ENCODE measurements around the gene PDE9A. TPM values are rescaled to one million over a fixed set of nuclear protein-coding genes. Genes with fewer than 3 reads are reported as not detected.

Gene PDE9A
- total RNA-seq, 6 experiments from 2014 or later, result not detected

- Mint-ChIP-seq H3K27ac (no peak overlapping the region), H3K4me3 (no peak overlapping the region)
- no peak for DNase-seq
Observed at GRCh38 chr21:42744520-42745445, 91.4 kb downstream of the PDE9A start.

GRCh38 chr21:42745511-42746239 is 92.3 kb downstream of the PDE9A start:
- Mint-ChIP-seq H3K27me3 (ENCODE audit: insufficient read depth) (peaks cover 30% of the 10 kb centered on the region), H3K9me3 (no peaks in the 10 kb centered on the region; the same call in 1 of the 2 replicates), H3K4me3 (no peak overlapping the region)

More at GRCh38 chr21:42744520-42745445, 91.4 kb downstream of the PDE9A start:
- TF ChIP-seq CTCF (IDR thresholded peaks at IDR 0.05), result no peak
- Mint-ChIP-seq H3K9me3 (no peaks in the 10 kb centered on the region; the same call in 1 of the 2 replicates), H3K4me1 (ENCODE audit: low read depth) (no peaks in the 10 kb centered on the region), H3K36me3 (ENCODE audit: low read depth) (no peaks in the 10 kb centered on the region), H3K27me3 (ENCODE audit: insufficient read depth) (peaks cover 31% of the 10 kb centered on the region)

GRCh38 chr21:42746240-42746592 is 92.8 kb downstream of the PDE9A start:
- TF ChIP-seq CTCF (IDR thresholded peaks at IDR 0.05), result no peak
- no peaks in the 10 kb centered on the region for H3K36me3 Mint-ChIP-seq (ENCODE audit: low read depth)
- H3K4me3 Mint-ChIP-seq, result no peak overlapping the region
- no peaks in the 10 kb centered on the region for H3K9me3 Mint-ChIP-seq
- peaks cover 29% of the 10 kb centered on the region for H3K27me3 Mint-ChIP-seq (ENCODE audit: insufficient read depth)
- no peak overlapping the region for H3K27ac Mint-ChIP-seq
- no peaks in the 10 kb centered on the region for H3K4me1 Mint-ChIP-seq (ENCODE audit: low read depth)
- no peak for DNase-seq

More at GRCh38 chr21:42745511-42746239, 92.3 kb downstream of the PDE9A start:
- no peak overlapping the region for H3K27ac Mint-ChIP-seq
- no peak for DNase-seq
- H3K4me1 Mint-ChIP-seq (ENCODE audit: low read depth), result no peaks in the 10 kb centered on the region
- H3K36me3 Mint-ChIP-seq (ENCODE audit: low read depth), result no peaks in the 10 kb centered on the region
- no peak for TF ChIP-seq CTCF (IDR thresholded peaks at IDR 0.05)

GRCh38 chr21:42746593-42747275 is 93.3 kb downstream of the PDE9A start:
- Mint-ChIP-seq H3K4me3 (no peak overlapping the region), H3K36me3 (ENCODE audit: low read depth) (no peaks in the 10 kb centered on the region), H3K27ac (no peak overlapping the region), H3K27me3 (ENCODE audit: insufficient read depth) (peaks cover 25% of the 10 kb centered on the region), H3K9me3 (no peaks in the 10 kb centered on the region), H3K4me1 (ENCODE audit: low read depth) (no peaks in the 10 kb centered on the region)
- TF ChIP-seq CTCF (IDR thresholded peaks at IDR 0.05), result no peak
- DNase-seq, result no peak

- H3K9me3 Mint-ChIP-seq, result no peaks in the 10 kb centered on the region
- TF ChIP-seq CTCF (IDR thresholded peaks at IDR 0.05), result no peak
- peaks cover 30% of the 10 kb centered on the region for H3K27me3 Mint-ChIP-seq (ENCODE audit: insufficient read depth)
- H3K36me3 Mint-ChIP-seq (ENCODE audit: low read depth), result no peaks in the 10 kb centered on the region
- DNase-seq, result no peak
- H3K4me3 Mint-ChIP-seq, result no peak overlapping the region
- no peaks in the 10 kb centered on the region for H3K4me1 Mint-ChIP-seq (ENCODE audit: low read depth)
- no peak overlapping the region for H3K27ac Mint-ChIP-seq
Observed at GRCh38 chr21:42747276-42747701, 93.9 kb downstream of the PDE9A start.
